ENCODE results near the gene PIGT. TPM values are rescaled to one million over a fixed set of nuclear protein-coding genes. Genes with fewer than 3 reads are reported as not detected.

PIGT gene
- polyA plus RNA-seq, 3 donors = 49.2 to 87.6 (median 59.7) TPM

- no peak within 1 kb of the TSS for H3K9ac ChIP-seq (ENCODE audit: insufficient read depth, low read length, poor library complexity, severe bottlenecking)
- intact Hi-C loops (cut with micrococcal nuclease) = no loop called here
- H3K4me1 ChIP-seq (ENCODE audit: control insufficient read depth in 1 of 2, insufficient read depth in 2 of 2, low read length in 2 of 2) = peaks cover 8% of the 10 kb centered on the region in 2 donors
- no peaks in the 10 kb centered on the region for H3K9me3 ChIP-seq (replicated peaks in 1 of 2; ENCODE audit: control insufficient read depth in 1 of 2, insufficient read depth in 1 of 2, low read length in 2 of 2)
- Mint-ChIP-seq H3K36me3 (peaks cover 14 to 20% of the 10 kb centered on the region in 2 donors), H3K27me3 (ENCODE audit: low read depth in 3 of 3) (peaks cover 0 to 5% (median 0%) of the 10 kb centered on the region in 3 donors), H3K4me1 (peaks cover 11% of the 10 kb centered on the region), H3K9me3 (no peaks in the 10 kb centered on the region), H3K27ac (peak within 1 kb of the TSS in 1 of 7 donors; percentile 5), H3K4me3 (no peak within 1 kb of the TSS)
- no peaks in the 10 kb centered on the region for H3K27me3 ChIP-seq (ENCODE audit: control insufficient read depth in 2 of 2, insufficient read depth in 2 of 2, low read length in 2 of 2)
- no peak within 1 kb of the TSS for H3K4me2 ChIP-seq (replicated peaks; ENCODE audit: extremely low read depth, low read length, poor library complexity, severe bottlenecking)
- no peak within 1 kb of the TSS for H3K27ac ChIP-seq (ENCODE audit: low read depth in 1 of 2, low read length in 2 of 2)
- H2AFZ ChIP-seq (ENCODE audit: insufficient read depth, low read depth, low read length, poor library complexity, severe bottlenecking) = no peak within 1 kb of the TSS
- H3K4me3 ChIP-seq (replicated peaks in 1 of 3; ENCODE audit: low read depth in 2 of 3, low read length in 3 of 3) = no peak within 1 kb of the TSS
- H3K36me3 ChIP-seq (replicated peaks in 1 of 2; ENCODE audit: control insufficient read depth in 1 of 2, insufficient read depth in 2 of 2, low read length in 2 of 2) = peaks cover 0 to 5% of the 10 kb centered on the region in 2 donors
- no CpG with 5 or more reads among the region's 1 CpG for WGBS (ENCODE audit: insufficient coverage)
- TF ChIP-seq, protein P1, sequence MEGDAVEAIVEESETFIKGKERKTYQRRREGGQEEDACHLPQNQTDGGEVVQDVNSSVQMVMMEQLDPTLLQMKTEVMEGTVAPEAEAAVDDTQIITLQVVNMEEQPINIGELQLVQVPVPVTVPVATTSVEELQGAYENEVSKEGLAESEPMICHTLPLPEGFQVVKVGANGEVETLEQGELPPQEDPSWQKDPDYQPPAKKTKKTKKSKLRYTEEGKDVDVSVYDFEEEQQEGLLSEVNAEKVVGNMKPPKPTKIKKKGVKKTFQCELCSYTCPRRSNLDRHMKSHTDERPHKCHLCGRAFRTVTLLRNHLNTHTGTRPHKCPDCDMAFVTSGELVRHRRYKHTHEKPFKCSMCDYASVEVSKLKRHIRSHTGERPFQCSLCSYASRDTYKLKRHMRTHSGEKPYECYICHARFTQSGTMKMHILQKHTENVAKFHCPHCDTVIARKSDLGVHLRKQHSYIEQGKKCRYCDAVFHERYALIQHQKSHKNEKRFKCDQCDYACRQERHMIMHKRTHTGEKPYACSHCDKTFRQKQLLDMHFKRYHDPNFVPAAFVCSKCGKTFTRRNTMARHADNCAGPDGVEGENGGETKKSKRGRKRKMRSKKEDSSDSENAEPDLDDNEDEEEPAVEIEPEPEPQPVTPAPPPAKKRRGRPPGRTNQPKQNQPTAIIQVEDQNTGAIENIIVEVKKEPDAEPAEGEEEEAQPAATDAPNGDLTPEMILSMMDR (IDR thresholded peaks at IDR 0.05) = no peak
- H3K79me2 ChIP-seq (ENCODE audit: insufficient read depth, low read length) = no peaks in the 10 kb centered on the region
- H4K20me1 ChIP-seq (ENCODE audit: insufficient read depth, low read length) = no peaks in the 10 kb centered on the region
- no peak for DNase-seq
Measured at GRCh38 chr20:45378191-45378590, 37.8 kb upstream of the PIGT start, which contains the start of gene TP53TG5. TP53TG5 (minus strand) TSS chr20:45378325; CDS start chr20:45378236, 89 bp downstream.

DNA sequence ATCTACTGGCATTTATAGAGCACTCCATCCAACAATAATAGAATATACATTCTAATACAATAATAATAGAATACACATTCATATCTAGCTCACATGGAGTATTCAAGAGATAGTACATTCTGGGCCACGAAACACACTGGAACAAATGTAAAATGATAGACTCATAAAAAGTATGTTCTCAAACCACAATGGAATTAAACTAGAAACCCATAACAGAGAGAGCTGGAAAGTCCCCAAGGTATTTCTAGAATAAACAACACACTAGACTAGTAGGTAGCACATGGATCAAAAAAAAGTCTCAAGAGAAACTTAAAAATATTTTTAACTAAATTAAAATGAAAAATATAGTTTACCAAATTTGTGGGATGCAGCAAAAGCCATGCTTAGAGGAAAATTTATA, 28.7 kb upstream of the PIGT start:
- no peaks in the 10 kb centered on the region for H3K9me3 ChIP-seq (replicated peaks in 1 of 2; ENCODE audit: control insufficient read depth in 1 of 2, insufficient read depth in 1 of 2, low read length in 2 of 2)
- WGBS (ENCODE audit: insufficient coverage) = no CpG with 5 or more reads among the region's 1 CpG
- peaks cover 2% of the 10 kb centered on the region for H3K4me1 Mint-ChIP-seq
- intact Hi-C loops (cut with micrococcal nuclease) = no loop called here
- H3K4me1 ChIP-seq (ENCODE audit: control insufficient read depth in 1 of 2, insufficient read depth in 2 of 2, low read length in 2 of 2) = no peaks in the 10 kb centered on the region
- no peak for DNase-seq
- no peak overlapping the region for H3K4me2 ChIP-seq (replicated peaks; ENCODE audit: extremely low read depth, low read length, poor library complexity, severe bottlenecking)
- H3K79me2 ChIP-seq (ENCODE audit: insufficient read depth, low read length) = no peaks in the 10 kb centered on the region
- no peak overlapping the region for H3K4me3 Mint-ChIP-seq
- no peak overlapping the region for H3K9ac ChIP-seq (ENCODE audit: insufficient read depth, low read length, poor library complexity, severe bottlenecking)
- TF ChIP-seq, protein P1 (IDR thresholded peaks at IDR 0.05) = no peak
- no peaks in the 10 kb centered on the region for H3K36me3 ChIP-seq (replicated peaks in 1 of 2; ENCODE audit: control insufficient read depth in 1 of 2, insufficient read depth in 2 of 2, low read length in 2 of 2)
- H3K27ac ChIP-seq (ENCODE audit: low read depth in 1 of 2, low read length in 2 of 2) = no peak overlapping the region
- H2AFZ ChIP-seq (ENCODE audit: insufficient read depth, low read depth, low read length, poor library complexity, severe bottlenecking) = no peak overlapping the region
- H4K20me1 ChIP-seq (ENCODE audit: insufficient read depth, low read length) = no peaks in the 10 kb centered on the region
- no peak overlapping the region for H3K27ac Mint-ChIP-seq
- H3K27me3 Mint-ChIP-seq (ENCODE audit: low read depth in 3 of 3) = peaks cover 2 to 10% (median 8%) of the 10 kb centered on the region in 3 donors
- no peak overlapping the region for H3K4me3 ChIP-seq (replicated peaks in 1 of 3; ENCODE audit: low read depth in 2 of 3, low read length in 3 of 3)
- H3K36me3 Mint-ChIP-seq = peaks cover 0 to 3% of the 10 kb centered on the region in 2 donors
- peaks cover 0 to 3% (median 0%) of the 10 kb centered on the region in 7 donors for H3K9me3 Mint-ChIP-seq
- no peaks in the 10 kb centered on the region for H3K27me3 ChIP-seq (ENCODE audit: control insufficient read depth in 2 of 2, insufficient read depth in 2 of 2, low read length in 2 of 2)
